Adrenal gland (tissue), 12 donors: ENCODE data around the gene TRIP10. TPM values are rescaled to one million over a fixed set of nuclear protein-coding genes. Genes with fewer than 3 reads are reported as not detected.
A peak's percentile ranks its signal among the peaks of the same experiment; 100 is the strongest.

Experiments
- DNase-seq, 7 donors: peaks; one replicate each; pipeline ENCODE4 v3.0.0-alpha.2; 2019 to 2020
- H3K27ac ChIP-seq, 5 donors: fragments of 200-600 bp; sonication (generic) in 4 of 5; 1 replicate in 3 of 5; 2 replicates in 2 of 5; pipeline versions ENCODE4 v1.5.1 to v1.8.0; 2016 to 2020; ENCODE audit warnings: mild to moderate bottlenecking in 1 of 5
- H3K27me3 ChIP-seq: fragments of 200-600 bp; 2 replicates; pipeline ENCODE4 v1.8.0; 2021
- H3K36me3 ChIP-seq, 2 donors: fragments of 200-600 bp; replicated peaks in 1 of 2; 1 replicate in 1 of 2; 2 replicates in 1 of 2; pipeline versions ENCODE4 v1.5.1 to v1.8.0; 2018 to 2022
- H3K4me1 ChIP-seq, 2 donors: fragments of 200-600 bp; replicated peaks in 1 of 2; 1 replicate in 1 of 2; 2 replicates in 1 of 2; pipeline versions ENCODE4 v1.5.1 to v1.8.0; 2018 to 2021
- H3K4me3 ChIP-seq, 4 donors: fragments of 200-600 bp; sonication (generic) in 3 of 4; one replicate each; pipeline ENCODE4 v1.5.1; 2016 to 2018
- H3K9me3 ChIP-seq, 3 donors: fragments of 200-600 bp; sonication (generic) in 1 of 3; replicated peaks in 1 of 3; 1 replicate in 2 of 3; 2 replicates in 1 of 3; pipeline versions ENCODE4 v1.5.1 to v1.8.0; 2016 to 2021
- POLR2A ChIP-seq, 2 donors: fragments of 450-650 bp; IDR thresholded peaks; one replicate each; pipeline ENCODE4 v1.6.1; 2017; ENCODE audit warnings: antibody characterized with exemption in 2 of 2, mild to moderate bottlenecking in 2 of 2, moderate library complexity in 1 of 2
- WGBS, 4 donors: extraction: QIAGEN DNeasy Blood & Tissue Kit in 2 of 4; methylation state at CpG; one replicate each; pipeline versions ENCODE4 v1.1.5 to v1.1.7; 2013 to 2017; 5-methylcytosine and 5-hydroxymethylcytosine counted together
- intact Hi-C, 2 donors: fragments of 100-400 bp; cut with DNase I; formaldehyde crosslinking; loops; one replicate each; pipeline versions ENCODE4 v1.14.1 to v1.15.0; 2022 to 2023
- polyA plus RNA-seq, 3 donors: library from polyadenylated mRNA; stranded (reverse); fragments of 200-250 nt in 2 of 3; fragments of 350-450 nt in 1 of 3; fragmentation: Illumina TruSeq in 1 of 3; extraction: RNeasy Lipid Tissue Mini Kit (QIAGEN cat#74804) in 1 of 3; gene quantifications; one replicate each; pipeline ENCODE4 v1.2.3, GENCODE V29; 2013 to 2014
- total RNA-seq, 9 donors: library from RNA; depleted of rRNA in 4 of 9; stranded (reverse); fragments of >200 nt in 4 of 9; fragments of 120-200 nt in 1 of 9; fragmentation: NEBNext Ultra II Directional in 1 of 9; extraction: Animal tissue kit (Norgen Biotek cat#: 25700) in 1 of 9; gene quantifications; one replicate each; pipeline versions ENCODE4 v1.1.0 to v1.2.4, GENCODE V29; 2013 to 2023
- TF ChIP-seq, protein P1 (sequence below), 6 experiments: fragments of 450-650 bp in 4 of 6; fragments of 200-600 bp in 2 of 6; sonication (generic) in 1 of 6; IDR thresholded peaks; 1 replicate in 5 of 6; 2 replicates in 1 of 6; pipeline versions ENCODE4 v1.5.1 to v1.8.0; 2016 to 2021; ENCODE audit warnings: antibody characterized with exemption in 6 of 6, mild to moderate bottlenecking in 2 of 6, moderate library complexity in 1 of 6
- donor health status: healthy with polysubstance abuse.
- donor health status: Bipolar disorder and iron deficiency.
- donor health status: DM: yes; HTN: yes; CAD: no.
- donor health status: DM: no; HTN: no; CAD: no.
- donor health status: DM: no; HTN: no; CAD: no.
- donor health status: DM: yes; HTN: yes; CAD: no.

TRIP10 gene
- total and polyA plus RNA-seq, 12 donors = 22.5 to 425 (median 74.8) TPM

DNA sequence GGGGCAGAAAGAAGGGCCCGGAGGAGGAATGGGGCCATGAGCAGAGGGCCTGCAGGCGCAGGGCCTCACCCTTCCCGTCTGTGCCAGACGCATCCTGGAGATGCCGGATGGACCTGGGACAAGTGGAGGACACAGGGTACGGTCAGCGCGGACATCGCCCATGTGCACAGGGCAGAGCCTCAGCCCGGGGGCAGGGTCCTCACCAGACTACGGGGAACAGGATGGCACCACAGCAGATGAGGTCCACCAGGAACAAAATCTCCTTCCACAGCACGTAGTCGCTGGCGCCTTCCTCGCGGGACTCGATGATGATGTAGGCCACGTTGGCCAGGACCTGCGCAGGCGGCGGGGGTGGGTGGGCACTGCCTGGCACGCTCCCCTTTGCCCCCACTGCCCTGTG is 7.7 kb upstream of the TRIP10 start:
- Histone ChIP-seq H3K4me3 (no peak overlapping the region), H3K27me3 (no peaks in the 10 kb centered on the region), H3K4me1 (peaks cover 6 to 18% of the 10 kb centered on the region in 2 donors), H3K9me3 (no peaks in the 10 kb centered on the region), H3K27ac (no peak overlapping the region), H3K36me3 (peaks cover 0 to 19% of the 10 kb centered on the region in 2 donors)
- DNase-seq = no peak
- 87 to 93% (median 92%) methylated on average over 22 of the region's 22 CpGs for WGBS, 4 donors
- TF ChIP-seq, protein P1, sequence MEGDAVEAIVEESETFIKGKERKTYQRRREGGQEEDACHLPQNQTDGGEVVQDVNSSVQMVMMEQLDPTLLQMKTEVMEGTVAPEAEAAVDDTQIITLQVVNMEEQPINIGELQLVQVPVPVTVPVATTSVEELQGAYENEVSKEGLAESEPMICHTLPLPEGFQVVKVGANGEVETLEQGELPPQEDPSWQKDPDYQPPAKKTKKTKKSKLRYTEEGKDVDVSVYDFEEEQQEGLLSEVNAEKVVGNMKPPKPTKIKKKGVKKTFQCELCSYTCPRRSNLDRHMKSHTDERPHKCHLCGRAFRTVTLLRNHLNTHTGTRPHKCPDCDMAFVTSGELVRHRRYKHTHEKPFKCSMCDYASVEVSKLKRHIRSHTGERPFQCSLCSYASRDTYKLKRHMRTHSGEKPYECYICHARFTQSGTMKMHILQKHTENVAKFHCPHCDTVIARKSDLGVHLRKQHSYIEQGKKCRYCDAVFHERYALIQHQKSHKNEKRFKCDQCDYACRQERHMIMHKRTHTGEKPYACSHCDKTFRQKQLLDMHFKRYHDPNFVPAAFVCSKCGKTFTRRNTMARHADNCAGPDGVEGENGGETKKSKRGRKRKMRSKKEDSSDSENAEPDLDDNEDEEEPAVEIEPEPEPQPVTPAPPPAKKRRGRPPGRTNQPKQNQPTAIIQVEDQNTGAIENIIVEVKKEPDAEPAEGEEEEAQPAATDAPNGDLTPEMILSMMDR (IDR thresholded peaks at IDR 0.05) = no peak
- no peak for TF ChIP-seq POLR2A (IDR thresholded peaks at IDR 0.05)
- intact Hi-C loops = loop anchor here in 1 of 2 donors (10.0 kb wide), 1 partner anchor 207 kb away; no protein-coding TSS in a partner anchor

DNA sequence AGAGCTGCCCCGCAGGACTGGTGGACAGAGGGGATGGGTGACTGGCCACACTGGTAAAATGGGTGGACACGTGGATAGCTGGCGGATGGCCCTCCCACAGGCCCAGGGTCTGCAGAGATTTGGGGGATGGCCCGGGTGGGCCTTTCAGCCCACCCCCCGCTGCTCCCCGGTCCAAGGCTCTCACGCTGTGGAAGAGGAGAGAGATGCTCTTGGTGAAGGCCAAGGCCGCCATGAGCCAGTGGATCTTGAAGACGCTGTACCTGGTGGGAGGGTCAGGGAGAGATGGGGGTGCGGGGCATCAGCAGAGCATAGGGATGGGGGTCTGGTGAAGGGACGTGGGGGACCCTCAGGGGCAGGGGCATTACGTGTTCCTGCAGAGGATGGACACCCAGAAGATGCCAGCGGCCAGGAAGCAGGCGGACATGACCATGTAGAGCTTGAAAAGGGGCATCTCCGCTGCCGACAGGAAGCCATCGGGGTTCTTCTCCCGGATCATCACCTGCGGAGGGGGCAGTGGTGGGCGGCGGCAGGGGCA is 6.6 kb upstream of the TRIP10 start:
- Histone ChIP-seq H3K4me3 (no peak overlapping the region), H3K4me1 (peaks cover 6 to 19% of the 10 kb centered on the region in 2 donors), H3K27me3 (no peaks in the 10 kb centered on the region), H3K36me3 (peaks cover 0 to 19% of the 10 kb centered on the region in 2 donors), H3K27ac (no peak overlapping the region), H3K9me3 (no peaks in the 10 kb centered on the region)
- TF ChIP-seq, protein P1 (IDR thresholded peaks at IDR 0.05) = no peak
- TF ChIP-seq POLR2A (IDR thresholded peaks at IDR 0.05) = no peak
- peak in 1 of 7 donors; percentile 27 for DNase-seq
- 85 to 92% (median 88%) methylated on average over 11 to 21 of the region's 21 CpGs for WGBS, 4 donors
- intact Hi-C loops = loop anchor here in 1 of 2 donors (10.0 kb wide), 1 partner anchor 208 kb away; no protein-coding TSS in a partner anchor

DNA sequence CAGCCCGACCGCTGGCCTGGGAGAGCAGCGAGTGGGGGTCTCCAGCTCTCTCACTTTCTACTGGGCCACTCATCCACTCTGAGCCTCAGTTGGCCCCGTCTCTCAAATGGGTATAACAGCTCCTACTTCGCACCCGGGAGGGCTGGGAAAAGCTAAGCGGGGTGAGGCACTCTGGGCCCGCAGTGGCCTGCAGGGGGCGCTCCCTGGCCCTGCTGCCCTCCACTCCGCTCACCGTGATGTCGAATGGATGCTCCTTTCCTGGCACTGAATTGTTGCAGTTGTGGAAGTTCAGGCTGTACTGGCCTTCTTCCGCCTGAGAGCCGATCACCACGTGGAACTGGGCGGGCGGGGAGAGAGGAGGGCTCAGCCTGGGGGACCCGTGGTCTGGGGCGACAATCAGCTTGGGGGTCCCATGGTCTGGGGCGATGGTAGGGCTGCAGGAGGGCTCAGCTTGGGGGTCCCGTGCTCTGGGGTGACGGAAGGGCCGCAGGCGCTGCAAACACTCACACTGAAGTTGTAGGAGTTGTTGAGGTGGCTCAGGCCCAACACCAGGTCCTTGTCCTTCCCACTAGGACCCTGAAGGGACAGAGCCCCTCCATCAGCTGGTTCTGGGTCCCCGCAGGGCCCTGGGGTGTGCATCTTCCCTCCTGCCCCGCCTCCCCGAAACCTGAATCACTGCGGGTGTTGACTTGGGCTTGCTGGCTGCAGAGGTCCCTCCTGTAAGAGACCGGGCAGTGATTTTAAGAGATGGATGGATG is 6.0 kb upstream of the TRIP10 start:
- Histone ChIP-seq H3K27me3 (no peaks in the 10 kb centered on the region), H3K27ac (no peak overlapping the region), H3K36me3 (peaks cover 0 to 19% of the 10 kb centered on the region in 2 donors), H3K9me3 (no peaks in the 10 kb centered on the region), H3K4me1 (peaks cover 13 to 25% of the 10 kb centered on the region in 2 donors), H3K4me3 (no peak overlapping the region)
- DNase-seq = no peak
- TF ChIP-seq POLR2A (IDR thresholded peaks at IDR 0.05) = no peak
- TF ChIP-seq, protein P1 (IDR thresholded peaks at IDR 0.05) = peak in 3 of 6 experiments; percentile 10 to 31 (median 12)
- 88 to 94% (median 90%) methylated on average over 11 to 29 of the region's 29 CpGs for WGBS, 4 donors
- intact Hi-C loops = loop anchor here in 1 of 2 donors (10.0 kb wide), 1 partner anchor 209 kb away; no protein-coding TSS in a partner anchor

DNA sequence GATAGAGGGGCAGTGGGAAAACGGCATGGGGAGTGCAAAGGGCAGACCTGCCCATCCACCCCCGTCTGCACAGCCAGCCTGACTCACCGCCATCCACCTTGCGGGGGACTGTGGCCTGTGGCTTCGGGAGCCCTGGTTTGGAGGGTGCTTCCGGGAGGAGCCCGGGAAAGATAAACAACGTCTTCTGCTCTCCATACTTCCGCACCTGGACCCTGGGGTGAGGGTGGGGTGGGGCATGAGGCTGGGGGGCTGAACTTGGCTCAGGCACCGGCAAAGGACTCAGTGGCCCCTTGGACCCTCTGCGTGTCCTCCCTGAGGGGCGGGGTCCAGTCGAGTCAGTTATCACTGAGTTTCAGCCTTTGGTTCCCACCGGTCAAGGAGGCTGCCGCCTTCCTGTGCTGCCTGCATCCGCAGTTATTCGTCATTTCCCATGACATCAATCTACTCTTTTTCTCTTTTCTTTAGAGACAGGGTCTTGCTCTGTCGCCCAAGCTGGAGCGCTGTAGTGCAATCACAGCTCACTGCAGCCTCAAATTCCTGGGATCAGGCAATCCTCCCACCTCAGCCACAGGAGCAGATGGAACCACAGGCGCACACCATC is 5.3 kb upstream of the TRIP10 start:
- TF ChIP-seq POLR2A (IDR thresholded peaks at IDR 0.05) = no peak
- TF ChIP-seq, protein P1 (IDR thresholded peaks at IDR 0.05) = no peak
- WGBS, 4 donors = 76 to 84% (median 81%) methylated on average over 9 to 20 of the region's 20 CpGs

More for the DNA sequence above, 5.3 kb upstream of the TRIP10 start:
- intact Hi-C loops = loop anchor here in 1 of 2 donors (10.0 kb wide), 1 partner anchor 209 kb away; no protein-coding TSS in a partner anchor
- Histone ChIP-seq H3K27me3 (no peaks in the 10 kb centered on the region), H3K9me3 (no peaks in the 10 kb centered on the region), H3K4me1 (peaks cover 20 to 25% of the 10 kb centered on the region in 2 donors), H3K4me3 (no peak overlapping the region), H3K27ac (no peak overlapping the region), H3K36me3 (peaks cover 0 to 19% of the 10 kb centered on the region in 2 donors)
- no peak for DNase-seq
